IPS-20b (cell line): Measurements from ENCODE around the gene KLHL18.

ENCODE experiments used
- H3K27ac ChIP-seq: one replicate; pipeline ENCODE4 v1.5.1; 2013; ENCODE audit warnings: low read length
- H3K27me3 ChIP-seq: 2 replicates; pipeline ENCODE4 v1.6.1; 2013; ENCODE audit warnings: mild to moderate bottlenecking, low read length, inconsistent platforms; ENCODE audit not compliant: insufficient read depth
- H3K36me3 ChIP-seq: 2 replicates; pipeline ENCODE4 v1.6.1; 2013; ENCODE audit warnings: low read depth, mild to moderate bottlenecking, inconsistent platforms, low read length, moderate library complexity; ENCODE audit not compliant: insufficient read depth
- H3K4me1 ChIP-seq: 2 replicates; pipeline ENCODE4 v1.6.1; 2013; ENCODE audit warnings: mild to moderate bottlenecking, control low read depth, inconsistent platforms, low read length, moderate library complexity; ENCODE audit not compliant: insufficient read depth
- H3K4me3 ChIP-seq: 2 replicates; pipeline ENCODE4 v1.5.1; 2013; ENCODE audit warnings: mild to moderate bottlenecking, low read length, inconsistent platforms
- H3K9ac ChIP-seq: 2 replicates; pipeline ENCODE4 v1.6.1; 2013; ENCODE audit warnings: low read depth, mild to moderate bottlenecking, inconsistent platforms, low read length, moderate library complexity
- H3K9me3 ChIP-seq: 2 replicates; pipeline ENCODE4 v1.6.1; 2013; ENCODE audit warnings: mild to moderate bottlenecking, low read depth, low read length, inconsistent platforms; ENCODE audit not compliant: insufficient read depth

Gene KLHL18

DNA sequence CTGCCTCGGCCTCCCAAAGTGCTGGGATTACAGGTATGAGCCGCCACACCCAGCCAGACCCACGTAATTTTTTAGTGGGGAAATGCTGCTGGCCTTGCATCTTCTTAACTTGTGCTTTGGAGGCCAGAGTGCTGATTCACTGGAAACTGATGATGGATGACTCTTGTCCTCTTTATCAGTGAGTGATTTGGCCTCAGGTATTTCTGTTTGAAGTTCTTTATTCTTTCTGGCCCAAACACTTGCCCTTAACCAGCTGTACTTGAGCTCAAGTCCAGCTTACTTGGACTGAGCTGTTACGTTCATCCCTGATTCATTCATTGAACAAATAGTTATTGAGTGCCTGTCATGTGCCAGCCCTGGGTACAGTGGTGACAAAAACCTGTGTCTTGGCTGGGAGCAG lies 102.3 kb downstream of the KLHL18 start:
- no peaks in the 10 kb centered on the region for H3K27me3 ChIP-seq
- H3K36me3 ChIP-seq: peaks cover 13% of the 10 kb centered on the region; the same call in 1 of the 2 replicates
- no peaks in the 10 kb centered on the region for H3K4me1 ChIP-seq
- H3K9ac ChIP-seq: no peak overlapping the region
- no peaks in the 10 kb centered on the region for H3K9me3 ChIP-seq
- no peak overlapping the region for H3K4me3 ChIP-seq
- H3K27ac ChIP-seq: no peak overlapping the region

DNA sequence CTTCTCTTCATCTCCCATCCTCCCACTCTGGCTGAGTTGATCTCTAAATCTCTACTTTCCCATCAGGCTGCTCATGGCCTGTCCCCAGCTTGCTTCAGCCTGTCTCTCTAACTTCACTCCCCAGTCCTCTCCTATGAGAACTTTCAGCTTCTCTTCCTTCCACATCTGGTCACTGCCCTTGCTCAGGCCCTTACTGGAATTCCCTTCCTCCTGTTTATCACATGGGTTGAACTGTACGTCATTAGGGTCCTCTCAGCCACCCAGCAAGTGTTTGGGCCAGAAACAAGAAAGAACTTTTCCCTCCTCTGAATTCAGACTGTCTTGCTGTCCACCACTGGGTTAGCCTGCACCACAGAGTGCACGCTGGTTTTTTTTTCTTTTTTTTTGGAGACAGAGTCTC lies 103.1 kb downstream of the KLHL18 start:
- no peak overlapping the region for H3K4me3 ChIP-seq
- H3K4me1 ChIP-seq: no peaks in the 10 kb centered on the region
- H3K9ac ChIP-seq: no peak overlapping the region
- peaks cover 13% of the 10 kb centered on the region; the same call in 1 of the 2 replicates for H3K36me3 ChIP-seq
- H3K27ac ChIP-seq: no peak overlapping the region
- H3K27me3 ChIP-seq: no peaks in the 10 kb centered on the region
- H3K9me3 ChIP-seq: no peaks in the 10 kb centered on the region

DNA sequence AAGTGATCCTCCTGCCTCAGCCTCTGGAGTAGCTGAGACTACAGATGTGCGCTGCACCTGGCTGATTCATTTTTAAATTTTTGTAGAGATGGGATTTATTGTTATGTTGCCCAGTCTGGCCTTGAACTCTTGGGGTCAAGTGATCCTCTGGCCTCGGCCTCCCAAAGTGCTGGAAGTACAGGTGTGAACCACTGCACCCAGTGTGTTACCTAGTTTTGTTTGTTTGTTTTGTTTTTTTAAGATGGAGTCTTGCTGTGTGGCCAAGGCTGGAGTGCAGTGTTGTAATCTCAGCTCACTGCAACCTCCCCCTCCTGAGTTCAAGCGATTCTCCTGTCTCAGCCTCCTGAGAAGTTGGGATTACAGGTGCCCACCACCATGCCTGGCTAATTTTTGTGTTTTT lies 110.2 kb downstream of the KLHL18 start:
- H3K4me3 ChIP-seq: no peak overlapping the region
- H3K4me1 ChIP-seq: no peaks in the 10 kb centered on the region
- H3K9ac ChIP-seq: no peak overlapping the region
- H3K27ac ChIP-seq: no peak overlapping the region
- no peaks in the 10 kb centered on the region for H3K27me3 ChIP-seq
- peaks cover 17% of the 10 kb centered on the region for H3K36me3 ChIP-seq
- H3K9me3 ChIP-seq: no peaks in the 10 kb centered on the region

DNA sequence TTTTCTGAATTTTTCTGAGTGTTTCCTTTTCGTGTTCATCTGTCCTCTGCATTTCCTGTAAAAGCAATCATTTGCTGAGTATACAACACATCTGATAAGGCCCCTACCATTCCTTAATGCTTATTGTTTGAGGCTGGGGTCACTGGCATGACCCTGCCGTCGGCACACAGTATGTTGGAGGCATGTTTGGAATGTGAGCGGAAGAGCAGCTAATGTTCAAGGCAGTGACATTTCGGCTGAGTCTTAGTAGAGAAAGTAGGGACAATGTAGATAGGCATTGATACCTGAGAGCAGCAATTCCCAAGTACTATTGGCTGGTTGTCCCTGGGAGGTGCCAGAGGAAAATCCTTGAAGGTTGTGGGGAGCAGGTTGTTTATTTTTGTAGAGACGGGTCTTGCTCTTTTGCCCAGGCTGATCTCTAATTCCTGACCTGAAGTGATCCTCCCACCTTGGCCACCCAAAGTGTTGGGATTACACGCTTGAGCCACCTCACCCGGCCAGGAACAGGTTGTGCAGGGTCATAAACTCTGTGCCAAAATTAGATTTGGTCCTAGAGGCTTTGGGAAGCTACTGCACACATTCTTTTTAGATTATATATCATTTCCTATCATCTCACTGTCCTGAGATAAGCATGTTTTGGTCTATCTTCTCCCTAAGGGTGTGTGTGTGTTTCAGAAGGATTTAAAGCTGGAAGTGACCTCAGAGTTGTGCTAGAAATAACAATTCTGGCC lies 111.6 kb downstream of the KLHL18 start:
- no peaks in the 10 kb centered on the region for H3K4me1 ChIP-seq
- no peaks in the 10 kb centered on the region for H3K27me3 ChIP-seq
- H3K27ac ChIP-seq: no peak overlapping the region
- peaks cover 15% of the 10 kb centered on the region for H3K36me3 ChIP-seq
- H3K4me3 ChIP-seq: no peak overlapping the region
- H3K9ac ChIP-seq: no peak overlapping the region
- no peaks in the 10 kb centered on the region for H3K9me3 ChIP-seq

DNA sequence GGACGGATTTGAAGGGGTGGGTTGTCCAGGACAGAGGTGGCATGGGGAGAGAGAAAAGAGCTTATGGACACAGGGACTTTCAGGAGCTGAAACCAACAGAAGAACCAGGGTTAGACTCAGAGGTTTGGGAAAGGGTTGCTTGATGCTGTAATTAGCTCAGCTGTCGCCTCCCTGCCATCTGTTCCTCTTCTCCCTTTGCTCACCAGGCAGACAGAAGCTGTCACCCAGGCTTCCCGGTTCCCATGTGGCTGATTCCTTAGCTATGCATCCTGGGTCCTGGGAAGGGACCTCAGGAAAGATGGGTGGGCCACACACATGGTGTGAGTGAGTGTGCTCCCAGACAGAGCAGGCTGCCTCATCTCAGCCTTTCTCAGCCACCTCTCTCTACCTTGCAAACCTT lies 112.1 kb downstream of the KLHL18 start:
- H3K27me3 ChIP-seq: no peaks in the 10 kb centered on the region
- no peak overlapping the region for H3K27ac ChIP-seq
- peaks cover 18% of the 10 kb centered on the region for H3K36me3 ChIP-seq
- no peaks in the 10 kb centered on the region for H3K4me1 ChIP-seq
- H3K9me3 ChIP-seq: no peaks in the 10 kb centered on the region
- H3K9ac ChIP-seq: no peak overlapping the region
- no peak overlapping the region for H3K4me3 ChIP-seq
